OCI-LY1 (cell line): ENCODE measurements around the gene VWA5B1.

Experiments used
- H2AFZ ChIP-seq: fragments of 200-600 bp; sonication (generic), shearing (Covaris generic); 2 replicates; pipeline ENCODE4 v1.6.0; 2014; ENCODE audit warnings: antibody characterized with exemption, mild to moderate bottlenecking, low read length
- H3F3A ChIP-seq: fragments of 200-600 bp; sonication (generic), shearing (Covaris generic); 2 replicates; pipeline ENCODE4 v1.6.0; 2014; ENCODE audit warnings: mild to moderate bottlenecking, antibody characterized with exemption, low read length, moderate library complexity; ENCODE audit not compliant: insufficient read depth
- H3K27ac ChIP-seq: fragments of 200-600 bp; sonication (generic); 2 replicates; pipeline ENCODE4 v1.5.1; 2014; ENCODE audit warnings: low read length, mixed run types, mild to moderate bottlenecking, low read depth; ENCODE audit not compliant: poor library complexity, severe bottlenecking
- H3K27me3 ChIP-seq: fragments of 200-600 bp; sonication (generic); 2 replicates; pipeline ENCODE4 v1.6.0; 2014; ENCODE audit warnings: antibody characterized with exemption, mild to moderate bottlenecking, low read length, moderate library complexity; ENCODE audit not compliant: insufficient read depth
- H3K36me3 ChIP-seq: fragments of 200-600 bp; sonication (generic); 2 replicates; pipeline ENCODE4 v1.6.1; 2014; ENCODE audit warnings: mild to moderate bottlenecking, antibody characterized with exemption, low read length, moderate library complexity, mixed read lengths; ENCODE audit not compliant: insufficient read depth
- H3K4me1 ChIP-seq: fragments of 200-600 bp; sonication (generic); 2 replicates; pipeline ENCODE4 v1.5.1; 2014; ENCODE audit warnings: mild to moderate bottlenecking, low read length, moderate library complexity; ENCODE audit not compliant: insufficient read depth, severe bottlenecking
- H3K4me2 ChIP-seq: fragments of 200-600 bp; sonication (generic), shearing (Covaris generic); 2 replicates; pipeline ENCODE4 v1.6.1; 2014; ENCODE audit warnings: low read length
- H3K4me3 ChIP-seq: fragments of 200-600 bp; sonication (generic); 2 replicates; pipeline ENCODE4 v1.5.1; 2014; ENCODE audit warnings: low read length, low read depth, mild to moderate bottlenecking, mixed read lengths; ENCODE audit not compliant: poor library complexity, severe bottlenecking
- H3K79me2 ChIP-seq: fragments of 200-600 bp; shearing (Covaris generic); 2 replicates; pipeline ENCODE4 v1.6.1; 2016; ENCODE audit warnings: mixed run types, low read length, mixed read lengths; ENCODE audit not compliant: insufficient read depth
- H3K9ac ChIP-seq: fragments of 200-600 bp; sonication (generic), shearing (Covaris generic); 2 replicates; pipeline ENCODE4 v1.6.1; 2014; ENCODE audit warnings: mild to moderate bottlenecking, low read length, mixed read lengths
- H3K9me2 ChIP-seq: fragments of 200-600 bp; sonication (generic), shearing (Covaris generic); 2 replicates; pipeline ENCODE4 v1.6.1; 2014; ENCODE audit warnings: low read depth, mild to moderate bottlenecking, low read length, mixed read lengths
- H3K9me3 ChIP-seq: fragments of 200-600 bp; shearing (Covaris generic); 2 replicates; pipeline ENCODE4 v1.6.1; 2014; ENCODE audit warnings: low read length, mixed read lengths
- H4K20me1 ChIP-seq: fragments of 200-600 bp; sonication (generic), shearing (Covaris generic); 2 replicates; pipeline ENCODE4 v1.6.0; 2016; ENCODE audit warnings: mild to moderate bottlenecking, low read length; ENCODE audit not compliant: insufficient read depth
- EZH2 ChIP-seq: fragments of 200-600 bp; sonication (generic), shearing (Covaris generic); IDR thresholded peaks from 2 replicates; pipeline ENCODE4 v1.8.0; 2017; ENCODE audit warnings: borderline replicate concordance, mixed run types, mild to moderate bottlenecking, antibody characterized with exemption, low read length, moderate library complexity, mixed read lengths
- TF ChIP-seq, protein P1 (sequence below): fragments of 200-600 bp; sonication (generic), shearing (Covaris generic); IDR thresholded peaks from 2 replicates; pipeline ENCODE4 v1.5.1; 2017; ENCODE audit warnings: mild to moderate bottlenecking, antibody characterized with exemption, low read length, moderate library complexity, mixed read lengths

VWA5B1 gene

GRCh38 chr1:20354610-20355009 lies 63.9 kb downstream of the VWA5B1 start:
- H3K27me3 ChIP-seq = peaks cover 4% of the 10 kb centered on the region; the same call in 1 of the 2 replicates
- no peak overlapping the region for H3K4me2 ChIP-seq
- no peak overlapping the region for H3K27ac ChIP-seq
- H2AFZ ChIP-seq = no peak overlapping the region
- H3K9me2 ChIP-seq = no peaks in the 10 kb centered on the region
- no peaks in the 10 kb centered on the region for H4K20me1 ChIP-seq
- TF ChIP-seq, protein P1, sequence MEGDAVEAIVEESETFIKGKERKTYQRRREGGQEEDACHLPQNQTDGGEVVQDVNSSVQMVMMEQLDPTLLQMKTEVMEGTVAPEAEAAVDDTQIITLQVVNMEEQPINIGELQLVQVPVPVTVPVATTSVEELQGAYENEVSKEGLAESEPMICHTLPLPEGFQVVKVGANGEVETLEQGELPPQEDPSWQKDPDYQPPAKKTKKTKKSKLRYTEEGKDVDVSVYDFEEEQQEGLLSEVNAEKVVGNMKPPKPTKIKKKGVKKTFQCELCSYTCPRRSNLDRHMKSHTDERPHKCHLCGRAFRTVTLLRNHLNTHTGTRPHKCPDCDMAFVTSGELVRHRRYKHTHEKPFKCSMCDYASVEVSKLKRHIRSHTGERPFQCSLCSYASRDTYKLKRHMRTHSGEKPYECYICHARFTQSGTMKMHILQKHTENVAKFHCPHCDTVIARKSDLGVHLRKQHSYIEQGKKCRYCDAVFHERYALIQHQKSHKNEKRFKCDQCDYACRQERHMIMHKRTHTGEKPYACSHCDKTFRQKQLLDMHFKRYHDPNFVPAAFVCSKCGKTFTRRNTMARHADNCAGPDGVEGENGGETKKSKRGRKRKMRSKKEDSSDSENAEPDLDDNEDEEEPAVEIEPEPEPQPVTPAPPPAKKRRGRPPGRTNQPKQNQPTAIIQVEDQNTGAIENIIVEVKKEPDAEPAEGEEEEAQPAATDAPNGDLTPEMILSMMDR = no peak
- TF ChIP-seq EZH2 = no peak
- no peaks in the 10 kb centered on the region for H3K79me2 ChIP-seq
- H3K36me3 ChIP-seq = no peaks in the 10 kb centered on the region
- H3F3A ChIP-seq = no peaks in the 10 kb centered on the region
- H3K9ac ChIP-seq = no peak overlapping the region
- no peak overlapping the region for H3K4me3 ChIP-seq
- no peaks in the 10 kb centered on the region for H3K4me1 ChIP-seq
- H3K9me3 ChIP-seq = no peaks in the 10 kb centered on the region

DNA sequence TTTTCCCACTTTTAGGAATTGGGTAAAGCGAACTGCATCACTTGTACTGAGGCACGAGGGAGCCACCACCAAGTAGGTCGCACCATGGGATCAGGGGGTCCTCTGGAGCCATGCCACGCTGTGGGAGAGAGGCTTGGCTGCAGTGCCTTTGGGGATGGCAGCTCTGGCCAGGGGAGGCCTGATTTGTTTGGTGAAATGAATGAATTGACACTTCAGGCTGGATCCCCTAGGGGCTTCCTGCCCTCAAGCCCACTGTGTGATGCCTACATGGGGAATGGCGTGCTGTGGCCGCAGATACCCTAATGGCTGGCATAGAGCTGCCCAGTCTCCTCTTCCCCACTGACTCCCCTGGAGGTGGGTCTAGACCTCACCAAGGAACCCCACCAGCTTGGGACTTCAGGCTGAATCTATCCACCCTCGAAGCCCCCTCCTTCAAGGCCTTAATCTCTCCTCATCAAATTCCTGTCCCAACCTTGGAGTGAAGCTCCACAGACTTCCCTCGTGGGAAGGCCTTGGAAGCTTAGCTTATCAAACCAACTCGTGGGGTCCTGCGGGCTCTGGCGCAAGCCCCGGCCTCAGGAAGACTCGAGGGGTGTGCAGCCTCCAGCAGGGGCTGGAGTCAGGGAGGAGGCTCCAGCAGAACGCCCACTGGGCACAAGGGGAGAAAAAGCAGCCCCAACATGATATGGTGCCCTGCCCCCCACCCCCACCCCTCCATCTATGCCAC lies 64.6 kb downstream of the VWA5B1 start:
- H3K4me2 ChIP-seq = no peak overlapping the region
- no peak overlapping the region for H3K9ac ChIP-seq
- no peaks in the 10 kb centered on the region for H4K20me1 ChIP-seq
- no peak overlapping the region for H3K4me3 ChIP-seq
- no peak overlapping the region for H2AFZ ChIP-seq
- H3K4me1 ChIP-seq = no peaks in the 10 kb centered on the region
- H3K79me2 ChIP-seq = no peaks in the 10 kb centered on the region
- TF ChIP-seq, protein P1 = no peak
- no peak for TF ChIP-seq EZH2
- H3K9me2 ChIP-seq = no peaks in the 10 kb centered on the region
- H3F3A ChIP-seq = no peaks in the 10 kb centered on the region
- peaks cover 4% of the 10 kb centered on the region; the same call in 1 of the 2 replicates for H3K27me3 ChIP-seq
- no peaks in the 10 kb centered on the region for H3K36me3 ChIP-seq
- H3K27ac ChIP-seq = no peak overlapping the region
- H3K9me3 ChIP-seq = no peaks in the 10 kb centered on the region

GRCh38 chr1:20355828-20356735 lies 65.4 kb downstream of the VWA5B1 start:
- Histone ChIP-seq H3F3A (no peaks in the 10 kb centered on the region), H3K4me3 (no peak overlapping the region), H4K20me1 (no peaks in the 10 kb centered on the region), H3K4me1 (no peaks in the 10 kb centered on the region), H3K4me2 (no peak overlapping the region), H3K79me2 (no peaks in the 10 kb centered on the region), H3K9ac (no peak overlapping the region), H3K27me3 (peaks cover 4% of the 10 kb centered on the region; the same call in 1 of the 2 replicates), H3K9me3 (no peaks in the 10 kb centered on the region), H3K9me2 (no peaks in the 10 kb centered on the region), H3K36me3 (no peaks in the 10 kb centered on the region), H3K27ac (no peak overlapping the region), H2AFZ (no peak overlapping the region)
- TF ChIP-seq, protein P1 = no peak
- TF ChIP-seq EZH2 = no peak
